Measurements from ENCODE around the gene PSD4.

Gene PSD4

GRCh38 chr2:113242327-113242726 lies 68.6 kb downstream of the PSD4 start:
- no peak for DNase-seq

GRCh38 chr2:113245276-113245711 lies 71.5 kb downstream of the PSD4 start:
- no peak for DNase-seq

- DNase-seq, result no peak
These were observed 72.8 kb downstream of the PSD4 start for GRCh38 chr2:113246606-113247005.

- DNase-seq, result peak; percentile 32 to 69 (median 50)
These were observed 75.4 kb downstream of the PSD4 start for GRCh38 chr2:113248997-113249770.

GRCh38 chr2:113251118-113251517 lies 77.3 kb downstream of the PSD4 start:
- DNase-seq, result peak in 1 of 4 experiments; percentile 19

- DNase-seq, result no peak
These were observed 78.3 kb downstream of the PSD4 start for GRCh38 chr2:113252047-113252590.

- no peak for DNase-seq
These were observed 79.7 kb downstream of the PSD4 start for GRCh38 chr2:113253453-113253852.

GRCh38 chr2:113255140-113256070 lies 81.6 kb downstream of the PSD4 start:
- no peak for DNase-seq

GRCh38 chr2:113257516-113258264 lies 83.9 kb downstream of the PSD4 start:
- no peak for DNase-seq

- no peak for DNase-seq
These were observed 84.8 kb downstream of the PSD4 start for GRCh38 chr2:113258471-113259147.
